Gastrocnemius medialis (tissue), 4 donors: Measurements from ENCODE around the gene TH. TPM values are rescaled to one million over a fixed set of nuclear protein-coding genes. Genes with fewer than 3 reads are reported as not detected.

Experiments used
- ATAC-seq, 2 donors: fragments of 150-250 bp; one replicate each; pipeline ENCODE4 v1.9.1; 2016
- DNase-seq, 2 donors: peaks; one replicate each; pipeline ENCODE4 v3.0.0-alpha.2; 2019
- H3K27ac ChIP-seq, 4 donors: fragments of 200-600 bp; sonication (generic); 1 replicate in 1 of 4; 2 replicates in 3 of 4; pipeline ENCODE4 v1.5.1; 2016 to 2018; ENCODE audit warnings: mild to moderate bottlenecking in 2 of 4, moderate library complexity in 1 of 4
- H3K27me3 ChIP-seq, 3 donors: fragments of 200-600 bp; sonication (generic) in 2 of 3; 1 replicate in 1 of 3; 2 replicates in 2 of 3; pipeline versions ENCODE4 v1.5.1 to v1.6.0; 2016 to 2019; ENCODE audit warnings: mild to moderate bottlenecking in 1 of 3, moderate library complexity in 1 of 3
- H3K36me3 ChIP-seq, 2 donors: fragments of 200-600 bp; sonication (generic) in 1 of 2; one replicate each; pipeline ENCODE4 v1.5.1; 2017 to 2018
- H3K4me1 ChIP-seq, 2 donors: fragments of 200-600 bp; sonication (generic) in 1 of 2; one replicate each; pipeline ENCODE4 v1.5.1; 2016 to 2017; ENCODE audit warnings: mild to moderate bottlenecking in 2 of 2
- H3K4me3 ChIP-seq, 4 donors: fragments of 200-600 bp; sonication (generic) in 3 of 4; 1 replicate in 1 of 4; 2 replicates in 3 of 4; pipeline ENCODE4 v1.5.1; 2016 to 2019; ENCODE audit warnings: mild to moderate bottlenecking in 2 of 4
- H3K9me3 ChIP-seq, 3 donors: fragments of 200-600 bp; sonication (generic) in 2 of 3; 1 replicate in 1 of 3; 2 replicates in 2 of 3; pipeline ENCODE4 v1.5.1; 2016 to 2019
- POLR2A ChIP-seq, 2 donors: fragments of 450-650 bp; IDR thresholded peaks; one replicate each; pipeline ENCODE4 v1.6.1; 2017; ENCODE audit warnings: antibody characterized with exemption in 2 of 2, mild to moderate bottlenecking in 2 of 2, moderate library complexity in 2 of 2
- in situ Hi-C, 4 donors: fragments of 200-750 bp; cut with MboI; loops; one replicate each; pipeline versions ENCODE4 v1.15.0 to v1.8.0; 2017; ENCODE audit warnings: low sequenced_read_pairs in 4 of 4
- intact Hi-C: fragments of 100-400 bp; cut with DNase I; formaldehyde crosslinking; loops from one replicate; pipeline ENCODE4 v1.15.1; 2023; ENCODE audit warnings: low total_unique reads
- total RNA-seq, 4 donors: library from RNA; depleted of rRNA; stranded (reverse); fragments of >200 nt; gene quantifications; one replicate each; pipeline versions ENCODE4 v1.1.0 to v1.2.3, GENCODE V29; 2016
- TF ChIP-seq, protein P1 (sequence below), 5 experiments: fragments of 450-650 bp in 3 of 5; fragments of 200-600 bp in 2 of 5; sonication (generic) in 2 of 5; IDR thresholded peaks in 4 of 5; conservative IDR thresholded peaks in 1 of 5; 1 replicate in 4 of 5; 2 replicates in 1 of 5; pipeline ENCODE4 v1.5.1; 2016 to 2019; ENCODE audit warnings: antibody characterized with exemption in 5 of 5, mild to moderate bottlenecking in 3 of 5, moderate library complexity in 3 of 5

Gene TH
- total RNA-seq, 4 donors from 2014 or later, result not detected

- ATAC-seq (no peak), DNase-seq (no peak)
- TF ChIP-seq, protein P1, sequence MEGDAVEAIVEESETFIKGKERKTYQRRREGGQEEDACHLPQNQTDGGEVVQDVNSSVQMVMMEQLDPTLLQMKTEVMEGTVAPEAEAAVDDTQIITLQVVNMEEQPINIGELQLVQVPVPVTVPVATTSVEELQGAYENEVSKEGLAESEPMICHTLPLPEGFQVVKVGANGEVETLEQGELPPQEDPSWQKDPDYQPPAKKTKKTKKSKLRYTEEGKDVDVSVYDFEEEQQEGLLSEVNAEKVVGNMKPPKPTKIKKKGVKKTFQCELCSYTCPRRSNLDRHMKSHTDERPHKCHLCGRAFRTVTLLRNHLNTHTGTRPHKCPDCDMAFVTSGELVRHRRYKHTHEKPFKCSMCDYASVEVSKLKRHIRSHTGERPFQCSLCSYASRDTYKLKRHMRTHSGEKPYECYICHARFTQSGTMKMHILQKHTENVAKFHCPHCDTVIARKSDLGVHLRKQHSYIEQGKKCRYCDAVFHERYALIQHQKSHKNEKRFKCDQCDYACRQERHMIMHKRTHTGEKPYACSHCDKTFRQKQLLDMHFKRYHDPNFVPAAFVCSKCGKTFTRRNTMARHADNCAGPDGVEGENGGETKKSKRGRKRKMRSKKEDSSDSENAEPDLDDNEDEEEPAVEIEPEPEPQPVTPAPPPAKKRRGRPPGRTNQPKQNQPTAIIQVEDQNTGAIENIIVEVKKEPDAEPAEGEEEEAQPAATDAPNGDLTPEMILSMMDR (IDR thresholded peaks at IDR 0.05 in 4 of 5, conservative IDR thresholded peaks at IDR 0.05 in 1 of 5), result no peak
- no peak for TF ChIP-seq POLR2A (IDR thresholded peaks at IDR 0.05)
- intact Hi-C loops (no loop called here), in situ Hi-C loops (loop anchor here in 3 of 4 donors (25.0 kb wide), 2 partner anchors 227 to 252 kb away; partner anchors contain the start of genes TSSC4 (in 2 of the 3), KCNQ1 (in 1 of the 3) and TRPM5 (in 1 of the 3))
- no peaks in the 10 kb centered on the region for H3K4me1 ChIP-seq
- H3K4me3 ChIP-seq, result no peak overlapping the region
- H3K36me3 ChIP-seq, result no peaks in the 10 kb centered on the region
- no peak overlapping the region for H3K27ac ChIP-seq
- no peaks in the 10 kb centered on the region for H3K9me3 ChIP-seq
- peaks cover 23 to 42% (median 30%) of the 10 kb centered on the region in 3 donors for H3K27me3 ChIP-seq
Measured at GRCh38 chr11:2185324-2186085, 13.9 kb upstream of the TH start.

- no peaks in the 10 kb centered on the region for H3K4me1 ChIP-seq
- in situ Hi-C loops, result loop anchor here in 3 of 4 donors (25.0 kb wide), 2 partner anchors 229 to 254 kb away; partner anchors contain the start of genes TSSC4 (in 2 of the 3), KCNQ1 (in 1 of the 3) and TRPM5 (in 1 of the 3)
- peaks cover 21 to 37% (median 22%) of the 10 kb centered on the region in 3 donors for H3K27me3 ChIP-seq
- intact Hi-C loops, result no loop called here
- no peaks in the 10 kb centered on the region for H3K36me3 ChIP-seq
- ATAC-seq (no peak), DNase-seq (no peak)
- no peak overlapping the region for H3K4me3 ChIP-seq
- H3K27ac ChIP-seq, result no peak overlapping the region
- no peaks in the 10 kb centered on the region for H3K9me3 ChIP-seq
- TF ChIP-seq, protein P1 (IDR thresholded peaks at IDR 0.05 in 4 of 5, conservative IDR thresholded peaks at IDR 0.05 in 1 of 5), result no peak
- no peak for TF ChIP-seq POLR2A (IDR thresholded peaks at IDR 0.05)
Measured at GRCh38 chr11:2182692-2183474, 11.3 kb upstream of the TH start.

DNA sequence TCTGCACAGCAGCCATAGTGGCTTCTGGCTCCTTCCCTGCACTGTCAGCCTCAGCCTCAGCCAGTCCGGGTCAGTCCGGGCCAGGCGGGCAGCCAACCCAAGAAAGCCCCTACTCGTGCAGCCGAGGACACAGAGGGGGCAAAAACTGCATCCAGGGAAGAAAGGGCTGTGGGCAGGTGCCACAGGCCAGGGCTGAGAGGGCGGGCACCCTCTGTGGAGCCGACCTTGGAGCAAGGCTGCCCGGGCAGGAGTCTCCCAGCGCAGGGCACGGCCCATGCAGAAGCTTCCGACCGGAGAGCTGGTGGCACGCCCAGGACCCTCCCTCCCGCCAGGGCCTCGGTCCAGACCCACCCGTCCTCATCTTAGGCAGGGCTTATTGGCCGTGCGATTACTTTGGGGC, 10.5 kb upstream of the TH start:
- in situ Hi-C loops, result loop anchor here in 3 of 4 donors (25.0 kb wide), 2 partner anchors 230 to 255 kb away; partner anchors contain the start of genes TSSC4 (in 2 of the 3), KCNQ1 (in 1 of the 3) and TRPM5 (in 1 of the 3)
- ATAC-seq (no peak), DNase-seq (no peak)
- Histone ChIP-seq H3K27ac (no peak overlapping the region), H3K9me3 (no peaks in the 10 kb centered on the region), H3K27me3 (peaks cover 14 to 33% (median 16%) of the 10 kb centered on the region in 3 donors), H3K4me3 (no peak overlapping the region), H3K4me1 (no peaks in the 10 kb centered on the region), H3K36me3 (no peaks in the 10 kb centered on the region)
- TF ChIP-seq, protein P1 (IDR thresholded peaks at IDR 0.05 in 4 of 5, conservative IDR thresholded peaks at IDR 0.05 in 1 of 5), result no peak
- TF ChIP-seq POLR2A (IDR thresholded peaks at IDR 0.05), result no peak
- intact Hi-C loops, result no loop called here

DNA sequence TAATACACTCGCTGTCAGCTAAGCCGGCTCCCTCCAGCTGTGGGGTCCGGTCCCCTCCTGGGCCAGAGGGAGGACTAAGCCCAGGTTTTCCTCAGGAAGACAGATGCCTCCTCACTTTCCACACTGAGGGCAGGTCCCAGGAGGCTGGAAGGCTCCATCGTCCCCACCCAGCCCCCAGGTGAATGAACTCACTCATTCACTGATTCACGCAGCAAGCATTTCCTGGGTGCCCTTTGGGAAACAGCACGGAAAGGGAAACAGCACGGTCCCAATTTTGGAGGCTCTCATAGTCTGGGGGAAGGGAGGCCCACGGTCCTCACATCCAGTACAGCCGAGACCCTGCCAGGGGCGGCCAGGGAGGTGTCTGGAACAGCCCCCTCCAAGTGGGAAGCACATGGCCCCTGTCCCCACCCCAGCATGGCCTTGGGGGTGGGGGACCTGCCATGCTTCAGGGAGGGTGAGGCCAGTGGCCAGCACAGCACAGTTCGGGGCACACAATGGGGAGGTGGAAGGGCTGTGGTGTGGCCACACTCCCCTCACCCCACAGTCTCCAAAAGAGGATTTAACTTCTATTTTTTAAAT, 9.3 kb upstream of the TH start:
- no peaks in the 10 kb centered on the region for H3K9me3 ChIP-seq
- H3K27me3 ChIP-seq, result peaks cover 4 to 25% (median 9%) of the 10 kb centered on the region in 3 donors
- in situ Hi-C loops, result loop anchor here in 3 of 4 donors (25.0 kb wide), 2 partner anchors 231 to 256 kb away; partner anchors contain the start of genes TSSC4 (in 2 of the 3), KCNQ1 (in 1 of the 3) and TRPM5 (in 1 of the 3)
- no peak for TF ChIP-seq POLR2A (IDR thresholded peaks at IDR 0.05)
- TF ChIP-seq, protein P1 (IDR thresholded peaks at IDR 0.05 in 4 of 5, conservative IDR thresholded peaks at IDR 0.05 in 1 of 5), result no peak
- no peaks in the 10 kb centered on the region for H3K36me3 ChIP-seq
- H3K4me1 ChIP-seq, result no peaks in the 10 kb centered on the region
- ATAC-seq (no peak), DNase-seq (no peak)
- H3K27ac ChIP-seq, result no peak overlapping the region
- H3K4me3 ChIP-seq, result no peak overlapping the region
- intact Hi-C loops, result no loop called here
